Mucosa of stomach (tissue), 1 donor: ENCODE data around the gene BRAF.
A peak's percentile ranks its signal among the peaks of the same experiment; 100 is the strongest.
"Not testable (repeated sequence)": the region's sequence is repeated elsewhere in the genome, so short reads cannot be mapped to it uniquely, and the experiment has no call there.

Experiments used
- H3K27me3 ChIP-seq: one replicate; pipeline ENCODE4 v1.7.0; 2013; ENCODE audit warnings: mild to moderate bottlenecking, low read length; ENCODE audit not compliant: control insufficient read depth, insufficient read depth
- H3K36me3 ChIP-seq: one replicate; pipeline ENCODE4 v1.7.0; 2013; ENCODE audit warnings: low read length; ENCODE audit not compliant: control insufficient read depth, insufficient read depth
- H3K4me1 ChIP-seq: one replicate; pipeline ENCODE4 v1.7.0; 2013; ENCODE audit warnings: mild to moderate bottlenecking, low read length; ENCODE audit not compliant: control insufficient read depth, insufficient read depth
- H3K4me3 ChIP-seq: one replicate; pipeline ENCODE4 v1.7.0; 2013; ENCODE audit warnings: low read length
- H3K9ac ChIP-seq: one replicate; pipeline ENCODE4 v1.7.0; 2013; ENCODE audit warnings: mild to moderate bottlenecking, low read length, moderate library complexity
- H3K9me3 ChIP-seq: one replicate; pipeline ENCODE4 v1.7.0; 2013; ENCODE audit warnings: mild to moderate bottlenecking, low read length, moderate library complexity; ENCODE audit not compliant: control insufficient read depth
- donor health status: Pancreatic carcinoma.

Gene BRAF

GRCh38 chr7:140680886-140681285 lies 243.8 kb downstream of the BRAF start:
- Histone ChIP-seq H3K9ac (no peak overlapping the region), H3K36me3 (no peaks in the 10 kb centered on the region), H3K4me1 (no peaks in the 10 kb centered on the region), H3K27me3 (no peaks in the 10 kb centered on the region), H3K4me3 (no peak overlapping the region), H3K9me3 (no peaks in the 10 kb centered on the region)

DNA sequence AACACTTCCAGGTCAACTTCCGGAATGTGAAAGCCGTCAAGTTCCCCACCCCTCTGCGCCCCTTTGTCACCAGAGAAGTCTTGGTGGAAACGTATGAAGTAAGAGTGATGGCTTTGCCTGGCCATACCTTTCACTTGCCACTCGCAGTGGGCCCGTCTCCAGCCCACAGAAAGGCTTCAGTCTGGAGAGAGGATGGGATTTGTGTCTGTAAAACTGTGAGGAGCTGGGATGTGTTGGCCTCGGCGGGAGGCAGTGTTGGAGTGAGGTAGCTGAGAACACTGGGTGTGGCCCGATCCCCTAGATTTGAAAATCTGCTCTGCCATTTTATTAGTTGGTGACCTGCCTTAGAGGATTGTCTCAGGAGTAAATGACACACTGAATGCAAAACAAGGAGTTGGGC lies 245.5 kb downstream of the BRAF start:
- Histone ChIP-seq H3K36me3 (no peaks in the 10 kb centered on the region), H3K4me3 (no peak overlapping the region), H3K4me1 (peaks cover 8% of the 10 kb centered on the region)

DNA sequence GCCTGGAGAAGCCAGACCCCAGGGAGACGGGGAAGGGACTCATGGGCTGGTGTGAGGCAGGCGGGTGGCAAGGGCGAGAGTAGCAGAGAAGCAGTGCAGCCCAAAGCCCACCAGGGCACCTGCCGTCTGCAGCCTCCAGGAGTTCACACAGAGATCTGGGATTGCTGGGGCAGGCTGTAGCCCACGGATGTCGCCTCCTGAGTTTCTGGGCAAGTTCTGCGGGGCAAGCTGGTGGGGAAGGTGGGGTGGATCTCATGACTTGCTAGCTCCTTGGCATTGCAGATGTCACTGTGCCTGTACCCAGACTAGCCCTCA lies 246.0 kb downstream of the BRAF start:
- Histone ChIP-seq H3K4me3 (no peak overlapping the region), H3K27me3 (no peaks in the 10 kb centered on the region), H3K4me1 (peaks cover 12% of the 10 kb centered on the region), H3K9me3 (no peaks in the 10 kb centered on the region), H3K36me3 (no peaks in the 10 kb centered on the region), H3K9ac (no peak overlapping the region)

More for the DNA sequence above, 245.5 kb downstream of the BRAF start:
- Histone ChIP-seq H3K9ac (no peak overlapping the region), H3K9me3 (no peaks in the 10 kb centered on the region), H3K27me3 (no peaks in the 10 kb centered on the region)

DNA sequence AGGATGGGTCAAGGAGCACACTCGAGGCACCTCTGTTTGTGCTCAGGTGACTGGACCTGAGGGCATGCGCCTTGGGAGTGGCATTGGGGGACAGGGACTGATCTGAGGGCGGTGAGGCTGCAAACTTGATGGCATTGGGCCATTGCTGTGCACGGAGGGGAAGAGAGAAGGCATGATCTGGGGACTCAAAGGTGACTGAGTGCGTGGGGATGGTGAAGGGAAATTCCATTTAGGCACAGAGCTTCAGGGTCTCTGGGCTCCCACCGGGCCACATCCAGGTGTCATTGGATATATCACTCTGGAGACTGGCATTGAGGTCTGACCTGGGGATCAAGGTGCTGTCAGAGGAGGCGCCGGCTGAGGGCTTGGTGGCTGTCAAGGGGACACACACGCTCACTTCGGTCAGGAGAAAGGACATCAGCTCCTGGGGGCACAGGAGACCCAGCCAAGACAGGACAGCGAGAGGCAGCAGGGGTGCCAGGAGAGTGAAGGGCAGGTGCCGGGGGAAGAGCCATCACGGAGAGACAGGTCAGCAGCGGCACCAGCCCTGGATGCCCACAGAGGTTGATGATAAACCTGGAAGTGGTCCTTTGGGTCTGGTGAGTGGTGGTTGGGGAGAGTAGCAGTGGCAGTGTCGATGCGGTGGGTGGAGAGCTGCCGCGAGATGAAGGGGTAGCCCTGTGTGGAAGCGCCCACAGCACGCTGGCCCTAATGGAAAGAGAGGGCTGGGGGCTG lies 246.5 kb downstream of the BRAF start:
- Histone ChIP-seq H3K27me3 (no peaks in the 10 kb centered on the region), H3K9me3 (no peaks in the 10 kb centered on the region), H3K36me3 (no peaks in the 10 kb centered on the region), H3K9ac (no peak overlapping the region), H3K4me3 (no peak overlapping the region), H3K4me1 (peaks cover 16% of the 10 kb centered on the region)

- Histone ChIP-seq H3K36me3 (no peaks in the 10 kb centered on the region), H3K27me3 (no peaks in the 10 kb centered on the region), H3K4me3 (no peak overlapping the region), H3K9me3 (no peaks in the 10 kb centered on the region), H3K9ac (no peak overlapping the region), H3K4me1 (peaks cover 16% of the 10 kb centered on the region)
Measured at GRCh38 chr7:140677496-140677895, 247.2 kb downstream of the BRAF start.

- not testable (repeated sequence) for H3K9me3 ChIP-seq, H3K27me3 ChIP-seq, H3K4me3 ChIP-seq, H3K36me3 ChIP-seq, H3K9ac ChIP-seq
- H3K4me1 ChIP-seq, result peaks cover 22% of the 10 kb centered on the region
Measured at GRCh38 chr7:140676956-140677355, 247.8 kb downstream of the BRAF start.

GRCh38 chr7:140676306-140676705 lies 248.4 kb downstream of the BRAF start:
- Histone ChIP-seq H3K4me1 (peaks cover 22% of the 10 kb centered on the region), H3K36me3 (no peaks in the 10 kb centered on the region), H3K9me3 (no peaks in the 10 kb centered on the region), H3K9ac (no peak overlapping the region), H3K27me3 (no peaks in the 10 kb centered on the region), H3K4me3 (no peak overlapping the region)

- Histone ChIP-seq H3K9ac (no peak overlapping the region), H3K9me3 (no peaks in the 10 kb centered on the region), H3K4me3 (no peak overlapping the region), H3K27me3 (no peaks in the 10 kb centered on the region), H3K4me1 (peaks cover 22% of the 10 kb centered on the region), H3K36me3 (no peaks in the 10 kb centered on the region)
Measured at GRCh38 chr7:140675726-140676125, 249.0 kb downstream of the BRAF start.

DNA sequence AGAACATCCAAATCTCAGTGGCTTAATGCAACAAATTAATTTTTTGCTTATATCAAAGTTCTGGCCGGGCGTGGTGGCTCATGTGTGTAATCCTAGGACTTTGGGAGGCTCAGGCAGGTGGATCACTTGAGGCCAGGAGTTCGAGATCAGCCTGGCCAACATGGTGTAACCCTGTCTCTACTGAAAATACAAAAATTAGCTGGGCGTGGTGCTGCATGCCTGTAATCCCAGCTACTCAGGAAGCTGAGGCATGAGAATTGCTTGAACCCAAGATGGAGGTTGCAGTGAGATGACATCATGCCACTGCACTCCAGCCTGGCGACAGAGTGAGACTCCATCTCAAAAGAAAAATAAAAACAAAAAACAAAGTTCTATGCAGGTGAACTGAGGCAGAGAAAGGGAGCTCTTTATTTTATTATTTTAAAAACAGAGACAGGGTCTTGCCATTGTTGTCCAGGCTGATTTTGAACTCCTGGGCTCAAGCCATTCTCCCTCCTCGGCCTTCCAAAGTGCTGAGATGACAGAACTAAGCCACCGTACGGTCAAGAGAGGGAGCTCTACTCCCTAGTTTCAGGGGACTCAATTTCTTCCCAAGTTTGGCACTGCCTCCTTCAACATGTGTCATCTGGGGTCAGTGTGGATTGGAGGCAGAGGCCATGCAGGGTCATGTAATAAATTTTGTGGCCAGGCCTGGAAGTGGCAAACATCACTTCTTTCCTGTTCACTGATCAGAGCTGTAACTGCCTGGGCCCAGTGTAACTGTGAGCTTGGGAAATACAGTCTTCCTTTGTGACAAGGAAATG lies 249.6 kb downstream of the BRAF start:
- Histone ChIP-seq H3K4me1 (peaks cover 22% of the 10 kb centered on the region), H3K36me3 (no peaks in the 10 kb centered on the region), H3K9ac (no peak overlapping the region), H3K27me3 (no peaks in the 10 kb centered on the region), H3K4me3 (no peak overlapping the region), H3K9me3 (no peaks in the 10 kb centered on the region)

DNA sequence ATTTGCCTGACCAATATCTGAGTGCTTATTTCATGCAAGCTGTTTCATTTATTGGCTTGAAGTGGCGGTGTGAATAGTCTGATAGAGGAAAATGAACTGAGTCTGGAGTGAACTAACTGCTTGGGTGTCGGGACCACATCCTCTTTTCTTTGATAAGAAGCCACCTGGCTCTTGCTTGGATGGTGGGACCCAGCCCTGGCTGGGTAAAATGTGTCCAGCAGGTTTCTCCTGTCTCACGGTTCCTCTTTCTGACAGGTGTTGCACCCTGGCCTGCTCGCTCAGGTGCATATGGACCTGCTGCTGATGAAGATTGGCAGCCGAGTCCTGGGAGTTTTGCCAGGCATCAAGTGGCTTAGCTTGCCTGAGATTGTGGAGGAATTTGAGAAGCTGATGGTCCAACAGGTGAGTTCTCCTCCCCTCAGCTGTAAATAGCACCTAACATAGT lies 250.4 kb downstream of the BRAF start:
- Histone ChIP-seq H3K9me3 (no peaks in the 10 kb centered on the region), H3K36me3 (no peaks in the 10 kb centered on the region), H3K4me1 (peaks cover 22% of the 10 kb centered on the region), H3K9ac (peak overlapping the region; percentile 82), H3K4me3 (no peak overlapping the region), H3K27me3 (no peaks in the 10 kb centered on the region)

- no peaks in the 10 kb centered on the region for H3K9me3 ChIP-seq
- peak overlapping the region; percentile 66 for H3K4me3 ChIP-seq
- H3K27me3 ChIP-seq, result no peaks in the 10 kb centered on the region
- H3K4me1 ChIP-seq, result peaks cover 22% of the 10 kb centered on the region
- no peaks in the 10 kb centered on the region for H3K36me3 ChIP-seq
- H3K9ac ChIP-seq, result peak overlapping the region; percentile 82
Measured at GRCh38 chr7:140673774-140674155, 251.0 kb downstream of the BRAF start.

DNA sequence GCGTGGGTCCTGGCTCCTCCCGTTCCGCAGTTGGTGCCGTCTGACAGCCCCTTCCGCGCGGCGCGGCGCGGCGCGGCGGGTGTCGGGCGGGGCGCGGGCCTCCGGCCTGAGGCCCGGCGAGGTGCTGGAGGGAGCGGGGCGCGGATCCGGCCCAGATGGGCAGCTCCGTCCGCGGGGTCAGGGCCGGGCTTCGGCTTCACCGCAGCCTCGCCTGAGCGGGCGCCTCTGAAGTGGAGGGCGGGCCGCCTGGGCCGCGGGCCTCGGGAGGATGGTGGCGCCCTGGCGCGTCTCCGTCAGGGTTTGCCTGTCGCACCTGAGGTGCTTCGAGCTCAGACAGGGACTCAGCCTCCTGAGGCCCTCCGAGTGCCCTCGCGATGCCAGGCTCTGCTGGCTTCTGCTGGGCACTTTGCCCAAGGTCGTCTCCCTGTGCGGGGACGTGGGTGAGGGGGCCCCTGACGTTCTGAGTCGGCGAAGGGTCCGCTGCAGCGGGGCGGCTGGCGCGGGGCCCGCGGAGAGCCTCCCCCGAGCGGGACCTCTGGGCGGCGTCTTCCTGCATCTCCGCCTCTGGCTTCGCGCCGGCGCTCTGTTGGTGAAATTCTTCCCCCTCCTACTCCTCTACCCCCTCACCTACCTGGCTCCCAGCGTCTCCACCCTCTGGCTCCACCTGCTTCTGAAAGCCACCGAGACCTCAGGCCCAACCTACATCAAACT lies 251.5 kb downstream of the BRAF start:
- H3K9ac ChIP-seq, result peak overlapping the region; percentile 82
- H3K27me3 ChIP-seq, result no peaks in the 10 kb centered on the region
- H3K4me3 ChIP-seq, result peak overlapping the region; percentile 66
- no peaks in the 10 kb centered on the region for H3K9me3 ChIP-seq
- H3K4me1 ChIP-seq, result peaks cover 22% of the 10 kb centered on the region
- no peaks in the 10 kb centered on the region for H3K36me3 ChIP-seq
